ENCODE measurements around the gene CLSTN3. TPM values are rescaled to one million over a fixed set of nuclear protein-coding genes. Genes with fewer than 3 reads are reported as not detected.

The CLSTN3 gene
- total and polyA plus RNA-seq, 2 donors (not counting 3 experiments of a cell fraction or from before 2014, with no cell fraction given) = 27.8 to 45.9 TPM

- H3K27ac ChIP-seq (ENCODE audit: insufficient read depth, low read depth, low read length) = no peak overlapping the region
- intact Hi-C loops (cut with micrococcal nuclease) = no loop called here
- H3K4me1 ChIP-seq (ENCODE audit: control insufficient read depth, extremely low read depth, insufficient read depth, low read length) = no peaks in the 10 kb centered on the region
- H3K27me3 ChIP-seq (ENCODE audit: control insufficient read depth in 2 of 2, insufficient read depth in 2 of 2, low read length in 2 of 2) = no peaks in the 10 kb centered on the region
- no peak for FAIRE-seq
- no peaks in the 10 kb centered on the region for H4K20me1 ChIP-seq (replicated peaks; ENCODE audit: control insufficient read depth, extremely low read depth, insufficient read depth, low read length)
- dilution Hi-C loops (cut with MboI; ENCODE audit: extremely low pct_ligation_motif_present, low sequenced_read_pairs) = no loop called here
- H3K79me2 ChIP-seq (ENCODE audit: control insufficient read depth, insufficient read depth, low read length) = no peaks in the 10 kb centered on the region
- H2AFZ ChIP-seq (ENCODE audit: low read depth, low read length) = no peak overlapping the region
- peaks cover 7 to 20% of the 10 kb centered on the region in 2 experiments for H3K36me3 ChIP-seq (ENCODE audit: control insufficient read depth in 2 of 2, extremely low read depth in 1 of 2, insufficient read depth in 2 of 2, low read length in 2 of 2)
- POLR2A ChIA-PET = no interaction called here
- TF ChIP-seq MAX (IDR thresholded peaks at IDR 0.05; ENCODE audit: insufficient read depth, insufficient read length) (no peak), GATA2 (IDR thresholded peaks at IDR 0.05; ENCODE audit: insufficient read depth, insufficient read length, low read depth, low read length) (no peak), POLR2A (IDR thresholded peaks at IDR 0.05; ENCODE audit: low read depth, low read length) (no peak), FOS (IDR thresholded peaks at IDR 0.05; ENCODE audit: borderline replicate concordance, insufficient read depth, low read length) (no peak), EZH2 (IDR thresholded peaks at IDR 0.05; ENCODE audit: borderline replicate concordance, low read depth, low read length, severe bottlenecking) (no peak), CTCF (IDR thresholded peaks at IDR 0.05; ENCODE audit: extremely low read depth in 1 of 2, insufficient read depth in 1 of 2, low read depth in 1 of 2, low read length in 2 of 2) (no peak), MYC (IDR thresholded peaks at IDR 0.05; ENCODE audit: low read depth, low read length) (no peak), POLR2AphosphoS5 (IDR thresholded peaks at IDR 0.05; ENCODE audit: insufficient read depth, low read depth, low read length) (no peak)
- BruUV-seq (replicated peaks) = no TSS peak
- CTCF ChIA-PET = interaction anchor here (1.4 kb wide), 1 partner anchor 12 kb away, joined by 5 read pairs; no protein-coding TSS in a partner anchor
- no peak overlapping the region for H3K4me2 ChIP-seq (ENCODE audit: insufficient read depth, low read length)
- no peak overlapping the region for H3K9ac ChIP-seq (replicated peaks; ENCODE audit: extremely low read depth, insufficient read depth, low read length)
- DNase-seq (ENCODE audit: low read depth, low spot score) = no peak
- no peaks in the 10 kb centered on the region for H3K9me1 ChIP-seq (replicated peaks; ENCODE audit: control insufficient read depth, extremely low read depth, insufficient read depth, low read length)
- H3K9me3 ChIP-seq (replicated peaks; ENCODE audit: control insufficient read depth, insufficient read depth, low read length) = no peaks in the 10 kb centered on the region
- H3K4me3 ChIP-seq (replicated peaks in 1 of 3; ENCODE audit: insufficient read depth in 1 of 3, low read depth in 1 of 3, low read length in 3 of 3) = no peak overlapping the region
These were observed 77.9 kb downstream of the CLSTN3 start for GRCh38 chr12:7207866-7208625.

Small RNA genes lying within 50 kb of the gene (small RNA-seq; reads per million reads assigned to genes)
- gene RNU6-485P (ENCODE audit: insufficient read depth, insufficient read length, low read depth, low replicate concordance) = not detected

Other genes starting within 250 kb of the CLSTN3 start
- gene LRRC23, start 225.5 kb upstream of the CLSTN3 start, total RNA-seq = 2.7 and 3.5 TPM in 2 replicates
- 2.8 and 3.1 TPM in 2 replicates for gene LRRC23, start 225.5 kb upstream of the CLSTN3 start, polyA plus RNA-seq
- 13.8 and 18.6 TPM in 2 replicates for gene ENO2, start 215.8 kb upstream of the CLSTN3 start, total RNA-seq
- gene ENO2, start 215.8 kb upstream of the CLSTN3 start, polyA plus RNA-seq = 9.1 and 11.4 TPM in 2 replicates
- gene ATN1, start 202.4 kb upstream of the CLSTN3 start, total RNA-seq = 117 and 122 TPM in 2 replicates
- gene ATN1, start 202.4 kb upstream of the CLSTN3 start, polyA plus RNA-seq = 46.4 and 47.1 TPM in 2 replicates
- gene RNU7-1, start 186.6 kb upstream of the CLSTN3 start, total RNA-seq = not detected in 2 replicates
- not detected in 2 replicates for gene RNU7-1, start 186.6 kb upstream of the CLSTN3 start, polyA plus RNA-seq
- gene C12orf57, start 186.3 kb upstream of the CLSTN3 start, total RNA-seq = 153 and 167 TPM in 2 replicates
- gene C12orf57, start 186.3 kb upstream of the CLSTN3 start, polyA plus RNA-seq = 729 and 802 TPM in 2 replicates
- 1.6 and 1.8 TPM in 2 replicates for gene PTPN6, start 179.0 kb upstream of the CLSTN3 start, total RNA-seq
- gene PTPN6, start 179.0 kb upstream of the CLSTN3 start, polyA plus RNA-seq = 0.25 and 0.38 TPM in 2 replicates
- 231 and 244 TPM in 2 replicates for gene PHB2, start 159.7 kb upstream of the CLSTN3 start, total RNA-seq
- gene PHB2, start 159.7 kb upstream of the CLSTN3 start, polyA plus RNA-seq = 390 and 409 TPM in 2 replicates
- 54.7 and 56.6 TPM in 2 replicates for gene EMG1, start 159.5 kb upstream of the CLSTN3 start, total RNA-seq
- 32.7 and 57.7 TPM in 2 replicates for gene EMG1, start 159.5 kb upstream of the CLSTN3 start, polyA plus RNA-seq
- gene LPCAT3, start 111.9 kb upstream of the CLSTN3 start, total RNA-seq = 29.3 and 29.5 TPM in 2 replicates
- gene LPCAT3, start 111.9 kb upstream of the CLSTN3 start, polyA plus RNA-seq = 36.0 and 37.1 TPM in 2 replicates
- 0.38 and 0.83 TPM in 2 replicates for gene C1S, start 69.7 kb upstream of the CLSTN3 start, total RNA-seq
- 0.16 and 0.32 TPM in 2 replicates for gene C1S, start 69.7 kb upstream of the CLSTN3 start, polyA plus RNA-seq
- 3.1 and 3.6 TPM in 2 replicates for gene C1R, start 37.9 kb upstream of the CLSTN3 start, total RNA-seq
- gene C1R, start 37.9 kb upstream of the CLSTN3 start, polyA plus RNA-seq = 5.1 and 5.8 TPM in 2 replicates
- gene C1RL, start 21.2 kb upstream of the CLSTN3 start, total RNA-seq = 22.5 and 25.0 TPM in 2 replicates
- 20.9 and 26.3 TPM in 2 replicates for gene C1RL, start 21.2 kb upstream of the CLSTN3 start, polyA plus RNA-seq
- not detected in 2 replicates for gene RBP5, start 1.5 kb upstream of the CLSTN3 start, total RNA-seq
- gene RBP5, start 1.5 kb upstream of the CLSTN3 start, polyA plus RNA-seq = 0.11 and 0.12 TPM in 2 replicates
- 24.2 and 32.3 TPM in 2 replicates for gene PEX5, start 59.3 kb downstream of the CLSTN3 start, total RNA-seq
- gene PEX5, start 59.3 kb downstream of the CLSTN3 start, polyA plus RNA-seq = 11.4 and 12.9 TPM in 2 replicates
- gene ACSM4, start 173.7 kb downstream of the CLSTN3 start, total RNA-seq = not detected in 2 replicates
- gene ACSM4, start 173.7 kb downstream of the CLSTN3 start, polyA plus RNA-seq = not detected in 2 replicates

All from endothelial cell of umbilical vein (primary cell).